C1 segment of cervical spinal cord (tissue), 14 donors: ENCODE measurements around the gene TBC1D1.

Experiments used
- DNase-seq, 14 donors: peaks; one replicate each; lab custom pipeline; 2025; lab: John Stamatoyannopoulos, UW

TBC1D1 gene

GRCh38 chr4:38077791-38078489 is 187.1 kb downstream of the TBC1D1 start:
- no peak for DNase-seq

DNA sequence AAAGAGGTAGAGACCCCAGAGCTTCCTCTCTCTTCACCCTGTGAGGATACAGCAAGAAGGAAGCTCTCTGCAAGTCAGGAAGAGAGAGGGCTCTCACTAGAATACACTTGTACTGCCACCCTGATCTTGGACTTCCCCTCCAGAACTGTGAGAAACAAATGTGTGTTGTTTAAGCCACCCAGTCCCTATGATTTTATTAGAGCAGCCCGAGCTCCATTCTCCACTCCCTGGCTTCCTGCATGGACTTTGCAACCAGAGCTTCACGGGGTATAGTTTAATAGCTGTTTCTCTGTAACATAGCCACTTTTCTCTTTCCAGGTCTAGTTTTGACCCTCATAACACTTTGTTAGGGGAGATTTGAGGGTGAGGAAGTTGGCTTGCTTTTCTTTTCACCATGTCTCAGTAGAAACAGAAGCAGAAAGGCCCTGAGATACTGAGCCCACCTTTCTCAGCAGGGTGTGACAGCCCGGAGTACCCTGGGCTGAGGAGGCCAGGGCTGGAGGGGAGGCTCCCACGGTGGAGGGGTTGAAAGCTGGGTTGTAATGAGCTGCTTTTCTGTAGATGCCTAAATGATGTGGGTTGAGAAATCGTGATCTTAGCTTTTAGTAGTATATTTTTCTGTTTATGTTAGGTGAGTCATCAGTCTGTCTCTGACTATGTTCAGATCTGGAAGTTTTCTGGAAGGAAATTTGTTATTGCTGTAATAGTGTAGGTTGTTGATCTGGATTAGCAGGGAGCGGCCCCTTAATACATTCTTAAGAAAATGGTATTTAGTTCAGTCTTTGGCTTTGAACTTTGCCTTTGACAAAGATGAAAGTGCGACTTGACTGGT is 187.9 kb downstream of the TBC1D1 start:
- peak in 1 of 14 donors; percentile 9 for DNase-seq

DNA sequence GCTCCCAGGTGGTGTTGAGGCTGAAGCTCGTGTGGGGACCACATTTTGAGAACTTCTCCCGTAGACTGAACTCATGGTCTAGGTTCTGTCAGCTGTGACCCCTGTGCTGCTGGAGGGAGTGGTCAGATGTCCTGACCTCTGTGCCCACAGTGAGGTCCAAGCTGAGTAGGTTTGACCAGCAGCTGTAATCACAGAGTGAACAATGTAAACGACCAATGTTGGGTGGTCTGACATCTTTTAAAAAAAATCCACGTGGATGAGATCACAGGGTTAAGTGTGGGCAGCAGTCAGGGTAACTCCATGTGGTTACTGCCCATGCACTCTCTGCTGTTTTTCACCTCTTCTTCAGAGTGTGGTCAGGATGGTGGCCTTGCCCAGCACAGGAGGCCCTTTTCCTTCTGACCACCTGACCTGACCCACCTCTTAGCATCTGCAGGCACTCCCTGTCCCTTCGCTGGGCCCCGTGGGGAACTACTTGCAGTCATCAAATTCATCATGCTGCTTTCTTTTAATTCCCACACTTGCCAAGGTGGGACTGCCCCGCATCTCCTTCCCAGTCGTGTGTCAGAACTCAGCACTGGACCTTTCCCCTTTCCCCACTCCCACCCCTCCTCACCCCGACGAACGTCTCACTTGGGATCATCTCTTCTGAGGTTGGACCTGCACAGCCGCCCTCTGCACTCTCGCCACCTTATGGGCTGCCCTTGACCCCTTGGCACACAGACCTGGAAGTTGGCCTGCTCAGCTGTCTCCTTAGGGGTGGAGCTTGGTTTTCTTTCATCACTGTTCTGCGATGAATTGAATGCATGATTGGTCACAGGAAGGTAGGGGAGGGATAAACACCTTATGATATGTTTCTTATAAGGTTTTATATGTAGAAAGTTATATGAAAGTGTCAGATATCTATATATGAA is 189.4 kb downstream of the TBC1D1 start:
- DNase-seq: no peak

- no peak for DNase-seq
Observed at GRCh38 chr4:38082021-38082420, 191.1 kb downstream of the TBC1D1 start.

- no peak for DNase-seq
Observed at GRCh38 chr4:38082424-38083385, 191.8 kb downstream of the TBC1D1 start.

- no peak for DNase-seq
Observed at GRCh38 chr4:38084877-38085711, 194.2 kb downstream of the TBC1D1 start.

DNA sequence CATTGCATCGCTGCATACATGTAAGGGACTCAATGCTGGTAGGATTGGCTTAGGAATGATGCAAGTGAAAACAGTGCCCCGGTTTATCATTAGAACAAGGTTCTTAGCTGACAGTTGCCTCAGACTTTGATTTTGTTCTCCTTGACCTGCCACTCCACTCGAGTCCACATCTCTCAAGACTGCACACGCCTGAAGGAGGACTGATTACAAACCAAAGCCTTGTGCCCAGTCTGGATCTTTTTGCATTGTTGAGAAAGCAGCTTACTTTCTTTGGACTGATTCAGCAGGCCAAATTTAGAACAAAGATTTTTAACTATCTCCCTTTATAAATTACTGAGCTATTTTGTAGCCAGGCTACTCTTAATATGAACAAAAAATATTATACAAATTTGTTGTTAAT is 194.9 kb downstream of the TBC1D1 start:
- no peak for DNase-seq

DNA sequence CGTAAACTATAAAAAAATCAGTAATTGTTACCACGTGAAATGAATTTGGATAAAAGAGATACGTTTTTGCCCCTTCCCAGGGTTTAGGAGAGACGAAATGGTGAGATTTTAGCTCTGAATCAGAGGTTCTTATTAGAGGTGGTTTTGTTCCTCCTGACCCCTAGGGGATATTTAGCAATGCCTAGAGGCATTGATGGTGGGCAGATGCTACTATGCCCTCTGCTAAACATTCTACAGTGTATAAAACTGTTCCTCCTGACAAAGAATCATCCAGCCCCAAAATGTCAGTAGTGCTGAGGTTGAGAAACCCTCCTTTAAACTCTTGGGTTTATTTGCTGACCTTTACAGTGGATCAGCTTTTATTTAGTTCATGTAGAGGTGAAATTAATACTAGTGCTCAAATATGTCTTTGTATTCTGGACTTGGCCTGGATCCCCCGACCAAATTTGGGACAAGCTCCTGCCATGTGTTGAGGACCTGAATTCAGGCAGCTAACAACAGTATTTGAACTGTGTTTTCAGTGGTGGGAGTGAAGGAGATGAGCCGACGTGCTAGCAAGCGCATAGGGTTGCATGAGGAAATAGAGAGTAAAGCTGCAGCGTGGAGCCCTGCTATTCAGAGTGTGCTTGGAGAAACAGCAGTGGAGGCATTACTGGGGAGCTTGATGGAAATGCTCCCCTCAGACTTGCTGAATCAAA is 195.4 kb downstream of the TBC1D1 start:
- DNase-seq: no peak

DNA sequence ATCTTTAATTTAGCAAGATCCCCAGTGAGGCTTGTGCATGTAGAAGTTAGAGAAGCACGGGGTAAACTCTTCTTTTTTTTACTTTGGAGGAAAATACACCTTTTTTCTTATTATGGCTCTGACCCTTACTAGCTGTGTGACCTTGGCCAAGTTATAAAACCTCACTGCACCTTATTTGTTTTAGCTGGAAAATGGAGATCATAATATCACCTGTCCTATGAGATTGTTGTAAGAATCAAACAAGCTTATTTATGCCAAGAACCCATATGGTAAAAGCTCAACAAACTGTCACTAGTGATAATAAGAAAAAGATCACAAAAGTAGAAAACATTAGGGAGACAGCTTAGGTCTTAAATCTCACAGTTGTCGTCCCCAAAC is 196.0 kb downstream of the TBC1D1 start:
- DNase-seq: no peak

GRCh38 chr4:38088321-38088720 is 197.4 kb downstream of the TBC1D1 start:
- no peak for DNase-seq

DNA sequence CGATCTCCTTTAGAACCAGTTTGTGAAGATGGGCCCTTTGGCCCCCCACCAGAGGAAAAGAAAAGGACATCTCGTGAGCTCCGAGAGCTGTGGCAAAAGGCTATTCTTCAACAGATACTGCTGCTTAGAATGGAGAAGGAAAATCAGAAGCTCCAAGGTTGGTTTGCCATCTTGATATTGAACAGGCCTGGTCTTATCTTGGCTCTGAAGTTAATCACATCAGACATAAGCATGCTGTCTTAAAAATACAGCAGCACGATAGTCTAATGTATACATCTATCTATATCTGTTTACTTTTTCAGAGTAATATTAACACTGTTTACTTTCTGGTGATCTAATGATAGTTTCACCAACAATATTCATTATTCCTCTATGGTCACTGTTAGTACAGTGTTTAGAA is 199.1 kb downstream of the TBC1D1 start:
- no peak for DNase-seq

- DNase-seq: no peak
Observed at GRCh38 chr4:38090455-38091246, 199.8 kb downstream of the TBC1D1 start.

GRCh38 chr4:38091636-38092035 is 200.8 kb downstream of the TBC1D1 start:
- no peak for DNase-seq

- DNase-seq: no peak
Observed at GRCh38 chr4:38092701-38093100, 201.8 kb downstream of the TBC1D1 start.

GRCh38 chr4:38094419-38094818 is 203.5 kb downstream of the TBC1D1 start:
- DNase-seq: no peak

DNA sequence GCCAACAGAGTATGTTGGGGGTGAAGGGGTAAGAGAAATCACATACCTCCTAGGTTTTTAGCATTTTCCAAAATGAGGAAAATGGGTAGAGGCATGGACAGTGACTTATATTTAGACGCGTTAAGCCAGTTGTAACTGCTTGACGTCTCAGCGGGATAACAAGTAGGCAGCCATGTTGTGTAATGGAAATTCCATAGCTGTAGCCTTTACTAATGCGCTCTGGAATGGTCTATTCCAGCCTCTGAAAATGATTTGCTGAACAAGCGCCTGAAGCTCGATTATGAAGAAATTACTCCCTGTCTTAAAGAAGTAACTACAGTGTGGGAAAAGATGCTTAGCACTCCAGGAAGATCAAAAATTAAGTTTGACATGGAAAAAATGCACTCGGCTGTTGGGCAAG is 204.8 kb downstream of the TBC1D1 start:
- DNase-seq: no peak

GRCh38 chr4:38097818-38098217 is 206.9 kb downstream of the TBC1D1 start:
- no peak for DNase-seq

DNA sequence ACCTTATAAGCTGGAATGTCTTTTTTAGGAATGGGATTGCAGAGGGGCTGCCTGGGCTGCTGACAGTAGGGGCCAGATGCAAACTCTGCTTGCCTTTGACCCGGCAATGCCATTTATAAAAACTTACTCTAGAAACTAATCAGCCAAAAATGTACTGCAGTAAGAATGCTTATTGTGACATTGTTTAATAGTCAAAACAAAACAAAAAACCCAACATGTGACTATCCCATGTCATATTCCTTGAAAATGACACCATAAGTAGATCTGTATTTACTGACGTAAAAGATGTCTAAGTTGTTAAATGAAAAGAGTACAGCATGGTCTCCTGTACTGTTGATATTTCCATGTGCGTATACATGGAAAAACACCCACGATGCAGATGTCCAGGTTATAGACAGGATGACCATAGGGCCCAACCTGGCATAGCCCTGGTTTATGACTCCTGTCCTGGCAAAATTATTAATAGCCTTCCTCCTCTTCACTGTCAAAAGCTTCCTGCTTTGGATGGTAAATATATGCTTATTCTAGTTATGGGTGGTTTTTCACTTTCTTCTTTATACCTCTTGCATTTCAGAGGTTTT is 208.2 kb downstream of the TBC1D1 start:
- DNase-seq: no peak
